ENCODE data around the gene COG1. TPM values are rescaled to one million over a fixed set of nuclear protein-coding genes. Genes with fewer than 3 reads are reported as not detected.

The COG1 gene, protein sequence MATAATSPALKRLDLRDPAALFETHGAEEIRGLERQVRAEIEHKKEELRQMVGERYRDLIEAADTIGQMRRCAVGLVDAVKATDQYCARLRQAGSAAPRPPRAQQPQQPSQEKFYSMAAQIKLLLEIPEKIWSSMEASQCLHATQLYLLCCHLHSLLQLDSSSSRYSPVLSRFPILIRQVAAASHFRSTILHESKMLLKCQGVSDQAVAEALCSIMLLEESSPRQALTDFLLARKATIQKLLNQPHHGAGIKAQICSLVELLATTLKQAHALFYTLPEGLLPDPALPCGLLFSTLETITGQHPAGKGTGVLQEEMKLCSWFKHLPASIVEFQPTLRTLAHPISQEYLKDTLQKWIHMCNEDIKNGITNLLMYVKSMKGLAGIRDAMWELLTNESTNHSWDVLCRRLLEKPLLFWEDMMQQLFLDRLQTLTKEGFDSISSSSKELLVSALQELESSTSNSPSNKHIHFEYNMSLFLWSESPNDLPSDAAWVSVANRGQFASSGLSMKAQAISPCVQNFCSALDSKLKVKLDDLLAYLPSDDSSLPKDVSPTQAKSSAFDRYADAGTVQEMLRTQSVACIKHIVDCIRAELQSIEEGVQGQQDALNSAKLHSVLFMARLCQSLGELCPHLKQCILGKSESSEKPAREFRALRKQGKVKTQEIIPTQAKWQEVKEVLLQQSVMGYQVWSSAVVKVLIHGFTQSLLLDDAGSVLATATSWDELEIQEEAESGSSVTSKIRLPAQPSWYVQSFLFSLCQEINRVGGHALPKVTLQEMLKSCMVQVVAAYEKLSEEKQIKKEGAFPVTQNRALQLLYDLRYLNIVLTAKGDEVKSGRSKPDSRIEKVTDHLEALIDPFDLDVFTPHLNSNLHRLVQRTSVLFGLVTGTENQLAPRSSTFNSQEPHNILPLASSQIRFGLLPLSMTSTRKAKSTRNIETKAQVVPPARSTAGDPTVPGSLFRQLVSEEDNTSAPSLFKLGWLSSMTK
- total RNA-seq (2022; extraction: Qiagen RNA extraction; ENCODE audit: low read depth): 17.7 to 21.5 TPM (median 20.9 TPM) in 5 replicates

DNA sequence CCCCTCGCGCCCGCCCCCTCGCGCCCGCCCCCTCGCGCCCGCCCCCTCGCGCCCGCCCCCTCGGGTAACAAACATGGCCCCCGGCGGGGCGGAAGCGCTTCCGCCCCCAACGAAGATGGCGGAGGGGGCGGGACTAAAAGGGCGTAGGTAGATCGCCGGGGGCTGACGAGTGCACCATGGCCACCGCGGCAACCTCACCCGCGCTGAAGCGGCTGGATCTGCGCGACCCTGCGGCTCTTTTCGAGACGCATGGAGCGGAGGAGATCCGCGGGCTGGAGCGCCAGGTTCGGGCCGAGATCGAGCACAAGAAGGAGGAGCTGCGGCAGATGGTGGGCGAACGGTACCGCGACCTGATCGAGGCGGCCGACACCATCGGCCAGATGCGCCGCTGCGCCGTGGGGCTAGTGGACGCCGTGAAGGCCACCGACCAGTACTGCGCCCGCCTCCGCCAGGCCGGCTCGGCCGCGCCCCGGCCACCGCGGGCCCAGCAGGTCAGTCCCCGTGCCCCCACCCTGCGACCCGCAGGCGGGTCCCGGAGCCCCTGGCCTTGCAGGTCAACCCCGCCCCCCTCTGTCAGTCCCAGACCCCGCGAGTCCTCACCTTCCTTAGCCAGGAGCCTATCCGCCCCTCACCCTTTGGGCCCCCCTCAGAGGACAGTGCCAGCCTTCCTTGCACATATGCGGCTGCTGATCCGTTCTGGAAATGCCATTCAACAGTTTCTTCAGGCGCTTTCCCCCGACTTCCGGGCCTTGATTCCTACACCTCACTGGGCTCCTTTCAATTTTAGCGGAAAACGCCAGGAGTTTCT, at the start of gene COG1:
TSS of gene COG1 (plus strand) at position 162 of the 808 bp plus-strand sequence. CDS start at position 177, 15 bp downstream.

Other genes starting within 250 kb of the COG1 start
- gene SLC39A11, start 100.4 kb upstream of the COG1 start, total RNA-seq (2022; extraction: Qiagen RNA extraction; ENCODE audit: low read depth): 15.2 to 17.6 TPM (median 15.5 TPM) in 5 replicates
- gene SSTR2, start 28.0 kb upstream of the COG1 start, total RNA-seq (2022; extraction: Qiagen RNA extraction; ENCODE audit: low read depth): 0.05 to 0.13 TPM (median 0.10 TPM) in 5 replicates
- gene CPSF4L, start 68.8 kb downstream of the COG1 start, total RNA-seq (2022; extraction: Qiagen RNA extraction; ENCODE audit: low read depth): not detected in 5 replicates
- gene CDC42EP4, start 118.9 kb downstream of the COG1 start, total RNA-seq (2022; extraction: Qiagen RNA extraction; ENCODE audit: low read depth): 65.1 to 84.3 TPM (median 76.9 TPM) in 5 replicates

All from A549 treated with GW870086 at 1 μM for 4 hours (cell line).